GM12892 (cell line): ENCODE results near the gene MAGEA6.

ENCODE experiments used
- POLR2A ChIP-seq: IDR thresholded peaks from 2 replicates; pipeline ENCODE4 v1.6.1; 2011; ENCODE audit warnings: low read depth, low read length, control low read depth
- POLR2AphosphoS5 ChIP-seq: IDR thresholded peaks from 2 replicates; pipeline ENCODE4 v1.6.1; 2011; ENCODE audit warnings: low read depth, low read length, control low read depth
- TAF1 ChIP-seq: IDR thresholded peaks from 2 replicates; pipeline ENCODE4 v1.6.1; 2011; ENCODE audit warnings: low read depth, mild to moderate bottlenecking, control low read depth, low read length, borderline replicate concordance

- TF ChIP-seq POLR2AphosphoS5 (no peak), POLR2A (no peak), TAF1 (no peak)
Observed at GRCh38 chrX:152810403-152810802, 40.9 kb upstream of the MAGEA6 start.
